K562 (cell line): Measurements from ENCODE around the gene TIMM8A. TPM values are rescaled to one million over a fixed set of nuclear protein-coding genes. Genes with fewer than 3 reads are reported as not detected.
A peak's percentile ranks its signal among the peaks of the same experiment; 100 is the strongest.

Experiments
- EGR1 ChIP-seq: fragments of 450-650 bp; conservative IDR thresholded peaks from 2 replicates; pipeline ENCODE4 v1.6.1; 2017; ENCODE audit warnings: mild to moderate bottlenecking
- ELF4 ChIP-seq: fragments of 450-650 bp; formaldehyde crosslinking; IDR thresholded peaks from 2 replicates; pipeline ENCODE4 v1.4.0; 2022; ENCODE audit warnings: missing genetic modification characterization
- ERF ChIP-seq: fragments of 450-650 bp; formaldehyde crosslinking; IDR thresholded peaks from 2 replicates; pipeline ENCODE4 v1.4.0; 2020; ENCODE audit warnings: mild to moderate bottlenecking, mixed read lengths
- GATA2 ChIP-seq: sonication (generic); formaldehyde crosslinking; IDR thresholded peaks from 2 replicates; pipeline ENCODE4 v1.4.0; 2020; ENCODE audit warnings: mild to moderate bottlenecking, missing genetic modification reagents
- MAFF ChIP-seq: IDR thresholded peaks from 2 replicates; pipeline ENCODE4 v1.6.1; 2012; ENCODE audit warnings: low read length, improper control_type of control experiment
- MAFG ChIP-seq: fragments of 450-650 bp; conservative IDR thresholded peaks from 2 replicates; pipeline ENCODE4 v1.6.1; 2016; ENCODE audit warnings: missing genetic modification characterization, missing compliant biosample characterization
- MYC ChIP-seq, 2 experiments: fragments of 250-450 bp in 1 of 2; sonication (Bioruptor Pico) in 1 of 2; IDR thresholded peaks; 2 replicates each; pipeline versions ENCODE4 v1.5.1 to v1.6.1; 2012 to 2021; ENCODE audit warnings: low read depth in 2 of 2, borderline replicate concordance in 1 of 2, improper control_type of control experiment in 1 of 2, low read length in 1 of 2, mild to moderate bottlenecking in 1 of 2, moderate library complexity in 1 of 2
- TAF15 ChIP-seq: fragments of 200-400 bp; formaldehyde crosslinking; IDR thresholded peaks from 2 replicates; pipeline ENCODE4 v1.6.1; 2017; ENCODE audit warnings: mild to moderate bottlenecking, low read depth, low read length, moderate library complexity
- TAL1 ChIP-seq: fragments of 450-650 bp; IDR thresholded peaks from 2 replicates; pipeline ENCODE4 v1.6.1; 2016; ENCODE audit warnings: mild to moderate bottlenecking
- TCFL5 ChIP-seq: fragments of 250-450 bp; sonication (Bioruptor Pico); conservative IDR thresholded peaks from 2 replicates; pipeline ENCODE4 v1.6.1; 2021; ENCODE audit warnings: mild to moderate bottlenecking, moderate library complexity, matching md5 sums
- ZBTB8A ChIP-seq: fragments of 450-650 bp; IDR thresholded peaks from 2 replicates; pipeline ENCODE4 v1.6.1; 2018; ENCODE audit warnings: mild to moderate bottlenecking, moderate library complexity; ENCODE audit not compliant: partially characterized antibody
- ZNF217 ChIP-seq: sonication (generic); formaldehyde crosslinking; IDR thresholded peaks from 2 replicates; pipeline ENCODE4 v1.8.0; 2022; ENCODE audit warnings: mild to moderate bottlenecking, missing genetic modification reagents
- ZNF707 ChIP-seq: fragments of 250-450 bp; sonication (Bioruptor Pico); conservative IDR thresholded peaks from 2 replicates; pipeline ENCODE4 v1.8.0; 2022; ENCODE audit warnings: inconsistent platforms, mild to moderate bottlenecking, moderate library complexity
- ZNF75A ChIP-seq: fragments of 450-650 bp; formaldehyde crosslinking; IDR thresholded peaks from 2 replicates; pipeline ENCODE4 v1.4.0; 2020; ENCODE audit warnings: mild to moderate bottlenecking
- ZNF778 ChIP-seq: fragments of 450-650 bp; formaldehyde crosslinking; IDR thresholded peaks from 2 replicates; pipeline ENCODE4 v1.4.0; 2020; ENCODE audit warnings: mild to moderate bottlenecking, moderate library complexity
- polyA plus RNA-seq, 8 experiments: library from polyadenylated mRNA; depleted of rRNA in 4 of 8; stranded (reverse) in 5 of 8; unstranded in 3 of 8; fragments of >200 nt; fragmentation: Nextera tagmentation in 2 of 8; fragmentation: Illumina TruSeq in 1 of 8; extraction: Ambion mirVana in 2 of 8; extraction: Trizol in 1 of 8; gene quantifications; 2 replicates each; pipeline versions ENCODE4 v1.2.1 to v1.2.3, GENCODE V29; 2011 to 2014; ENCODE audit warnings: inconsistent platforms in 1 of 8, missing spikeins in 1 of 8
- total RNA-seq, 7 experiments: library from RNA; depleted of rRNA in 6 of 7; stranded (reverse); fragments of >200 nt in 6 of 7; fragmentation: Illumina TruSeq in 2 of 7; extraction: Trizol in 2 of 7; gene quantifications; 2 replicates each; pipeline versions ENCODE4 v1.2.1 to v1.2.3, GENCODE V29; 2011 to 2021; ENCODE audit warnings: low replicate concordance in 1 of 7
- TF ChIP-seq, protein P1 (sequence below): fragments of 200-800 bp; sonication (Bioruptor generic); IDR thresholded peaks from 2 replicates; pipeline ENCODE4 v1.6.1; 2016; ENCODE audit warnings: missing genetic modification characterization, missing compliant biosample characterization
- TF ChIP-seq, protein P2 (sequence below): sonication (generic); formaldehyde crosslinking; IDR thresholded peaks from 2 replicates; pipeline ENCODE4 v1.8.0; 2022; ENCODE audit warnings: mild to moderate bottlenecking, missing genetic modification reagents
- TF ChIP-seq, protein P3 (sequence below): sonication (generic); formaldehyde crosslinking; IDR thresholded peaks from 2 replicates; pipeline ENCODE4 v1.8.0; 2022; ENCODE audit warnings: missing genetic modification reagents, mild to moderate bottlenecking, moderate library complexity, borderline replicate concordance
- TF ChIP-seq, protein P4 (sequence below): sonication (generic); formaldehyde crosslinking; IDR thresholded peaks from 2 replicates; pipeline ENCODE4 v1.8.1; 2023; ENCODE audit warnings: mild to moderate bottlenecking, missing genetic modification reagents

Gene TIMM8A
- total and polyA plus RNA-seq, 9 of the 15 experiments (the other 6 are each of a cell fraction or from before 2014, with no cell fraction given), result 10.9 to 132 (median 41.1) TPM

DNA sequence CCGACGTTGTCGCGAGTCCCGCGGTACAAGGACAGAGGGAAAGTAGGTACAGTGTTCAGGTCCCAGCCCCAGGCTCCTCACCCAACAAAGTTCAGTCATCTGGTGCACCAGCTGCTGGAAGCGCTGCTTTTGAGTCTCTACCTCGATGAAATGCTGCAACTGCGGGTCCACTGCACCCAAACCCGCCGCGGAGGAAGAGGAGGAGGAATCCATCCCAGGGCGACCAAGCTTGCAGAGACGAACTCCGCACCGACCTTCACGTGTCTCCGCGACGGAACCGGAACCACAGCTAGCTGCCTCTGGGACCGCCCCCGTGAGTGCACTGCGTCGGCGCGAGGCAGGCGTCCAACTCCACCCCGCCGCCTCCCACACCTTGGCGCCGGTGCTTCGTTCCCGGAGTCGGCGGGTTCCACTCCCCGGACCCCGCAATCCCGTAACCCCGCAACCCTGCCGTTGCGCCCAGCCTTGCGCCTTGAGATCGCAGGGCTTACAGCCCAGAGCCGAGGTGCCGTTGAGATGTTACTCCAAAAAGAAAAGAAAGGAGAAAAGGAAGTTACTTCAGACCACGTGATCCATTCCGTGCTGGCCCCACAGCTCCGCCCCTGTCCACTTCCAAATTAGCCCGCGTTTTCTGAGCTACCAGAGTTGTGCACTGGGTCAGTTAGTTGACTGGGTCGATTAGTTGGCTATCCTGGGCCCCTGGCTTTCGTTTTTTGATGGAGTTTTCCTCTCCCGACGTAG lies at the start of gene TIMM8A (continued):
- TF ChIP-seq, protein P1, sequence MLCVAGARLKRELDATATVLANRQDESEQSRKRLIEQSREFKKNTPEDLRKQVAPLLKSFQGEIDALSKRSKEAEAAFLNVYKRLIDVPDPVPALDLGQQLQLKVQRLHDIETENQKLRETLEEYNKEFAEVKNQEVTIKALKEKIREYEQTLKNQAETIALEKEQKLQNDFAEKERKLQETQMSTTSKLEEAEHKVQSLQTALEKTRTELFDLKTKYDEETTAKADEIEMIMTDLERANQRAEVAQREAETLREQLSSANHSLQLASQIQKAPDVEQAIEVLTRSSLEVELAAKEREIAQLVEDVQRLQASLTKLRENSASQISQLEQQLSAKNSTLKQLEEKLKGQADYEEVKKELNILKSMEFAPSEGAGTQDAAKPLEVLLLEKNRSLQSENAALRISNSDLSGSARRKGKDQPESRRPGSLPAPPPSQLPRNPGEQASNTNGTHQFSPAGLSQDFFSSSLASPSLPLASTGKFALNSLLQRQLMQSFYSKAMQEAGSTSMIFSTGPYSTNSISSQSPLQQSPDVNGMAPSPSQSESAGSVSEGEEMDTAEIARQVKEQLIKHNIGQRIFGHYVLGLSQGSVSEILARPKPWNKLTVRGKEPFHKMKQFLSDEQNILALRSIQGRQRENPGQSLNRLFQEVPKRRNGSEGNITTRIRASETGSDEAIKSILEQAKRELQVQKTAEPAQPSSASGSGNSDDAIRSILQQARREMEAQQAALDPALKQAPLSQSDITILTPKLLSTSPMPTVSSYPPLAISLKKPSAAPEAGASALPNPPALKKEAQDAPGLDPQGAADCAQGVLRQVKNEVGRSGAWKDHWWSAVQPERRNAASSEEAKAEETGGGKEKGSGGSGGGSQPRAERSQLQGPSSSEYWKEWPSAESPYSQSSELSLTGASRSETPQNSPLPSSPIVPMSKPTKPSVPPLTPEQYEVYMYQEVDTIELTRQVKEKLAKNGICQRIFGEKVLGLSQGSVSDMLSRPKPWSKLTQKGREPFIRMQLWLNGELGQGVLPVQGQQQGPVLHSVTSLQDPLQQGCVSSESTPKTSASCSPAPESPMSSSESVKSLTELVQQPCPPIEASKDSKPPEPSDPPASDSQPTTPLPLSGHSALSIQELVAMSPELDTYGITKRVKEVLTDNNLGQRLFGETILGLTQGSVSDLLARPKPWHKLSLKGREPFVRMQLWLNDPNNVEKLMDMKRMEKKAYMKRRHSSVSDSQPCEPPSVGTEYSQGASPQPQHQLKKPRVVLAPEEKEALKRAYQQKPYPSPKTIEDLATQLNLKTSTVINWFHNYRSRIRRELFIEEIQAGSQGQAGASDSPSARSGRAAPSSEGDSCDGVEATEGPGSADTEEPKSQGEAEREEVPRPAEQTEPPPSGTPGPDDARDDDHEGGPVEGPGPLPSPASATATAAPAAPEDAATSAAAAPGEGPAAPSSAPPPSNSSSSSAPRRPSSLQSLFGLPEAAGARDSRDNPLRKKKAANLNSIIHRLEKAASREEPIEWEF (CRISPR knock-in tag), result no peak
- TF ChIP-seq MAFG (no peak), MYC (IDR thresholded peaks at IDR 0.05; ENCODE audit: low read depth, low read length) (peak; percentile 83), MYC (CRISPR knock-in tag; IDR thresholded peaks at IDR 0.05; ENCODE audit: borderline replicate concordance, low read depth) (peak; percentile 59; the same call in 1 of the 2 replicates), ZBTB8A (no peak), TAL1 (no peak), MAFF (no peak), ZNF778 (CRISPR knock-in tag) (no peak), EGR1 (peak; percentile 81), ZNF75A (CRISPR knock-in tag) (no peak), ZNF217 (CRISPR knock-in tag) (no peak), TAF15 (no peak), GATA2 (CRISPR knock-in tag) (no peak), ZNF707 (CRISPR knock-in tag) (no peak), TCFL5 (CRISPR knock-in tag) (no peak), ERF (no peak), ELF4 (no peak)
- TF ChIP-seq, protein P2, sequence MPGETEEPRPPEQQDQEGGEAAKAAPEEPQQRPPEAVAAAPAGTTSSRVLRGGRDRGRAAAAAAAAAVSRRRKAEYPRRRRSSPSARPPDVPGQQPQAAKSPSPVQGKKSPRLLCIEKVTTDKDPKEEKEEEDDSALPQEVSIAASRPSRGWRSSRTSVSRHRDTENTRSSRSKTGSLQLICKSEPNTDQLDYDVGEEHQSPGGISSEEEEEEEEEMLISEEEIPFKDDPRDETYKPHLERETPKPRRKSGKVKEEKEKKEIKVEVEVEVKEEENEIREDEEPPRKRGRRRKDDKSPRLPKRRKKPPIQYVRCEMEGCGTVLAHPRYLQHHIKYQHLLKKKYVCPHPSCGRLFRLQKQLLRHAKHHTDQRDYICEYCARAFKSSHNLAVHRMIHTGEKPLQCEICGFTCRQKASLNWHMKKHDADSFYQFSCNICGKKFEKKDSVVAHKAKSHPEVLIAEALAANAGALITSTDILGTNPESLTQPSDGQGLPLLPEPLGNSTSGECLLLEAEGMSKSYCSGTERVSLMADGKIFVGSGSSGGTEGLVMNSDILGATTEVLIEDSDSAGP (CRISPR knock-in tag), result no peak
- TF ChIP-seq, protein P3, sequence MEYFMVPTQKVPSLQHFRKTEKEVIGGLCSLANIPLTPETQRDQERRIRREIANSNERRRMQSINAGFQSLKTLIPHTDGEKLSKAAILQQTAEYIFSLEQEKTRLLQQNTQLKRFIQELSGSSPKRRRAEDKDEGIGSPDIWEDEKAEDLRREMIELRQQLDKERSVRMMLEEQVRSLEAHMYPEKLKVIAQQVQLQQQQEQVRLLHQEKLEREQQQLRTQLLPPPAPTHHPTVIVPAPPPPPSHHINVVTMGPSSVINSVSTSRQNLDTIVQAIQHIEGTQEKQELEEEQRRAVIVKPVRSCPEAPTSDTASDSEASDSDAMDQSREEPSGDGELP (CRISPR knock-in tag), result peak; percentile 60; the same call in 1 of the 2 replicates
- TF ChIP-seq, protein P4, sequence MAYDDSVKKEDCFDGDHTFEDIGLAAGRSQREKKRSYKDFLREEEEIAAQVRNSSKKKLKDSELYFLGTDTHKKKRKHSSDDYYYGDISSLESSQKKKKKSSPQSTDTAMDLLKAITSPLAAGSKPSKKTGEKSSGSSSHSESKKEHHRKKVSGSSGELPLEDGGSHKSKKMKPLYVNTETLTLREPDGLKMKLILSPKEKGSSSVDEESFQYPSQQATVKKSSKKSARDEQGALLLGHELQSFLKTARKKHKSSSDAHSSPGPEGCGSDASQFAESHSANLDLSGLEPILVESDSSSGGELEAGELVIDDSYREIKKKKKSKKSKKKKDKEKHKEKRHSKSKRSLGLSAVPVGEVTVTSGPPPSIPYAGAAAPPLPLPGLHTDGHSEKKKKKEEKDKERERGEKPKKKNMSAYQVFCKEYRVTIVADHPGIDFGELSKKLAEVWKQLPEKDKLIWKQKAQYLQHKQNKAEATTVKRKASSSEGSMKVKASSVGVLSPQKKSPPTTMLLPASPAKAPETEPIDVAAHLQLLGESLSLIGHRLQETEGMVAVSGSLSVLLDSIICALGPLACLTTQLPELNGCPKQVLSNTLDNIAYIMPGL (CRISPR knock-in tag), result 0 out of 2 replicates have a peak, but pooled peaks have one; percentile 38
